Activated CD8-positive, alpha-beta memory T cell treated with anti-CD3 and anti-CD28 coated beads, Interleukin-2, amount 50 U/mL, for 1 hour (primary cell): ENCODE results near the gene ABCC4.
"Not testable (repeated sequence)": the region's sequence is repeated elsewhere in the genome, so short reads cannot be mapped to it uniquely, and the experiment has no call there.

ENCODE experiments used
- DNase-seq: peaks from one replicate; pipeline ENCODE4 v3.0.0-alpha.2; 2020; ENCODE audit errors: extremely low read depth

Gene ABCC4

DNA sequence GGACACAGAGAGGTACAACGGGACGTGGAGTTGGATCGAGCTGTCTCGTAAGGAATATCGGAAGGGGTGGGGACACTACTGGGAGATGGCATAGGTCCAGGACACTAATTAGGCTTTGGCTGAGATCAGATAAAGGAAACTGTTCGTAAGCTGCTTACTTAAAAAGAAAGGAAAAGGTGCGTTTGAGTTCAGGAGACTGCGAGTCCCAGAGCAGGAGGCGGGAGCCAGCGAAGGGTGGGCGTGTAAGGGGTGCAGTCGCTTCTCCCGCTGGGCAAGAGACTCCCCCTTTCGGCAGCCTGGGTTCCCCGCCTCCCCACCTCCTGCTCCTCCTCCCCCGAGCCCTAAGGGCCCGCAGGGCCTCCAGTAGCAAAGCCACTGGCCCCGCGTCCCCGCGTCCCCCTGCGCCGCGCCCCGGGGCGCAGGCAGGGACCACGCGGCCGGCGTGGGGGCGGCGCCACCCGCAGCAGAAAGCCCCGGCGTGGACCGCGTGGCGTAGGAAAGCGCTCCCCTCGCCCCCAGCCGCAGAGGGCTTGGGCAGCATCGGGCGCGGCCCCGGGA is 547 bp downstream of the ABCC4 start:
- DNase-seq: no peak

DNA sequence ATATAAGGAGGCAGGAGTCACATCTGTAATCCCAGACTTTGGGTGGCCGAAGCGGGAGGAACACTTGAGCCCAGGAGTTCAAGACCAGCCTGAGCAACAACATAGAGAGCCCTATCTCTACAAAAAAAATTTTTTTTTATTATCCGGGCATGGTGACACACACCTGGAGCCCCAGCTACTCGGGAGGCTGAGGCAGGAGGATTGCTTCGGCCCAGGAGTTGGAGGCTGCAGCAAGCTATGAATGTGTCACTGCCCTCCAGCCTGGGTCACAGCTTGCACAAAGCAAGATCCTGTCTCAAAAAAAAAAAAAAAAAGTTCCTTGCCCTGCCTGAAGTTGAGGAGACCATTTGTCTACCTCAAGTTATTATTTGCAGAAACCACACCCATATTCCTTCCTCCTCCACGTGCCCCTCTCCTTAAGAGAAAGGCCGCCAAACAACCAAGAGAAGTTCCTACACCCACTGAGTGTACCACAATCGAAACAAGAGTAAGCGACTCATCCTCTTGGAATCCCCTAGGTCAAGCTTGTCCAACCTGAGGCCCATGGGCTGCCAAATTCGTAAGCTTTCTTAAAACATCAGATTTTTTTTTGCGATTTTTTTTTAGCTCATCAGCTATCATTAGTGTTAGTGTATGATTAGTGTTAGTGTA is 2.2 kb downstream of the ABCC4 start:
- no peak for DNase-seq

DNA sequence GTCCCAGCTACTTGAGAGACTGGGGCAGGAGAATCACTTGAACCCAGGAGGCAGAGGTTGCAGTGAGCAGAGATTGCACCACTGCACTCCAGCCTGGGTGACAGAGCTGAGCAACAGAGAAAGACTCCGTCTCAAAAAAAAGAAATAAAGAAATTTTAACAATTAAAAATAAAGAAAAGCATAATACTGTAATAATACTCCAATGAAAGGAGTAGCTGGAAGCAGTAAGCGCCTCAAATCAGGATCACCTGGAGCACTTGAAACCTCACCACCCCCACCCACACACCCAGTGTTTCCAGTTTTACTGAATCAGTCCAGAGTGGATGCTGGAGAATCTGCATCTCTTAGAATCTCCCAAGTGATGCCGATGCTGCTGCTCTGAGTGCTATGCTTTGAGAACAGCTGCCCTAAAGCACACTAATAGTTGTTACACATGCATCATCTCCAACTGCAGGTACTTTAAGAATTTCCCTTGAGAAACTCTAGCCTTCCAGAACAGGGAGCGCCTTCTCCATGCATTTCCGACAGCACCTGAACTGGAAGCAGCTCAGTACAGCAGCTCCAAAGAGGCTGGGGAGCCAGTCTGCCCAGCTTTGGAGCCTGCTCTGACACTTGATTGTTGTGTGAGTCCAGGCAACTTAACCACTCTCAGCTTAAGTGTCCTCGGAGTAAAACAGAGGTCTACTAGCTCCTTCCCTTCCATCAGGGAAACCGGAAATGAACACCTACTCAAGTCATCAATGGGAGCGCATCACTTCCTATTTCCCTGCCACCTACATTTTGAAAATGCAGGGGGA is 2.9 kb downstream of the ABCC4 start:
- DNase-seq: no peak

DNA sequence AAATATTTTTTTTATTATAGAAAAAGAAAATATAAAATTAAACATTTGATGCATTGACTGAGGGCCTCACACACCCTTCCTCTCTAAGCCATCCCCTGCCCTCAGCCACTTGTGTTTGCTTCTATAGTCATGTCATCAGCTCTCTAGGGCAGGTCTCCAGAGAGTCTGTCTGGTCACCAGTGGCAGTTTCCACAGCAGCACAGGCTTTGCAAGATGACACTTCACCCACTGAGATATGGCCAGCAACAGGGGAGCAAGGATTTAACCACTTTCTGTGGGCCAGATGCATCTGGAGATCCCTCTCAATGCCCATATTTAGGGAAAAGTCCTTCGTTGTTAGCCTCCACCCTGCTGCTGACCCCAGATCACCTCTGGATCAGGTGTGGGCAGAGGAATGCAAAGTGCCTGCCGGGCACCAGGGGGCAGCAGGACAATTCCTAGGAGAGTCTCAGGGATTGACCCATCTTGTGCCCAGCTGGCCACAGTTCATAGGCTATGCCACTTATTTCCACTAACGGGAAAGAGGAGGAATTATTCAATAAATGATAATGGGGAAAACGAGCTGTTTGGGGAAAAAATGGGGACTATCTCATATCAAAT is 4.8 kb downstream of the ABCC4 start:
- DNase-seq: no peak

DNA sequence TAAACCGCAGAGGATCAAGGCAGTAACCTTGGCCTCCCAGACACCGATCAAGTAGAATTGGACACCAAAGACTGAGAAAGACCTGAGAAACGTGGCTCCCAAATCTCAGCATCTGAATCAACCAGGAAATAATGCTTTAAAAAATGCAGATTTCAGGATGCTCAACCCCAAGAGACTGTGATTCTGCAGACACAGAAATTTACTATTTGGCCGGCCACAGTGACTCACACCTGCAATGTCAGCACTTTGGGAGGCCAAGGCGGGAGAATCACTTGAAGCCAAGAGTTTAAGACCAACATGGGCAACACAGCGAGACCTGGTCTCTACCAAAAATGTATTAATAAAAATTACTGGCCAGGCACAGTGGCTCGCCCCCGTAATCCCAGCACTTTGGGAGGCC is 6.2 kb downstream of the ABCC4 start:
- no peak for DNase-seq

DNA sequence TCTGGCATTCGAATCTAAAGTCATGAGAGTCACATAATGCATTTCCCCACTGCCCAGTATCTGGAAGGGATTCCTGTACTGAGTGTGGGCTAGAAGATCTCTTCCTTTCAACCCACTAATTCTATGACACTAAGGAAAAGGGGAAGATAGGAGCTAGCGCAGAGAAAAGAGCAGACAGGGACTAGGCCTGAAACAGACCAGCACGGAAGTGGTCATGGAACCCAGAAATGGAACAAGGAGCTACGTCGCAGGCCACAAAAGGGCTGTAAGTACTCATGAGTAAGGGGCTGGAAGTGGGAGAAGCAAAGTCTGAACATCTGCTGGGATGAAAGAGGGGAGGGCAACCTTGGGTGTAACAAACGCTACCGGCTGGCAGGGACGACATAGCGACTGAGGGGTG is 8.6 kb downstream of the ABCC4 start:
- no peak for DNase-seq

DNA sequence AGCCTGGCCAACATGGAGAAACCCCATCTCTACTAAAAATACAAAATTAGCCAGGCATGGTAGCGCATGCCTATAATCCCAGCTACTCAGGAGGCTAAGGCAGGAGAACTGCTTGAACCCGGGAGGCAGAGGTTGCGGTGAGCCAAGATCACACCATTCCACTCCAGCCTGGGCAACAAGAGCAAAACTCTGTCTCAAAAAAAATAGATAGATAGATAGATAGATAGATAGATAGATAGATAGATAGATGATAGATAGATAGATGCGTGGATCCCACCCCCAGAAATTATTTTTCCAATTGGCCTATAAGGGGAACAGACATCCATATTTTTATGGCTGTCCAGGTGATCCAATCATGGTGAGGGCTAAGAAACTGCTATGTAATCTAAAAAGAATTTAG is 11.3 kb downstream of the ABCC4 start:
- not testable (repeated sequence) for DNase-seq

DNA sequence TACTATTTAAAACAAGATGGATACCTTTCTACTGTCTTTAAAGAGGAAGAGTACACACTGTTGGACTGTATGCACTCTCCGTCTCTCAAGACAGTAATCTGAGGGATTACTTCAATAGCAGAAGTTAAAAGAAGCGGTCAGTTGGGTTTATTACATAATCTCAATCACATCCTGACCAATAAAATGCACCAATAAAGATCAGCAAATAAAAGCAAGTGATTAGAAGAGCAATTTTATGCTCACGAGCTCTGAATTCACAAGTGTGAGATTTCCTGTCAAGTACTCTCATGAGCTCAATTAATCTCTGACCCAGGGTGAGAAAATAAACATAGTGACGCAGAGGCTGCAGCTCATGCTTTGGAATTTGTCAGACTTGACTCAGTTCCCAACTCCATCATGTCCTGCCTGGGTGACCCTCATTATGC is 12.2 kb downstream of the ABCC4 start:
- DNase-seq: no peak

DNA sequence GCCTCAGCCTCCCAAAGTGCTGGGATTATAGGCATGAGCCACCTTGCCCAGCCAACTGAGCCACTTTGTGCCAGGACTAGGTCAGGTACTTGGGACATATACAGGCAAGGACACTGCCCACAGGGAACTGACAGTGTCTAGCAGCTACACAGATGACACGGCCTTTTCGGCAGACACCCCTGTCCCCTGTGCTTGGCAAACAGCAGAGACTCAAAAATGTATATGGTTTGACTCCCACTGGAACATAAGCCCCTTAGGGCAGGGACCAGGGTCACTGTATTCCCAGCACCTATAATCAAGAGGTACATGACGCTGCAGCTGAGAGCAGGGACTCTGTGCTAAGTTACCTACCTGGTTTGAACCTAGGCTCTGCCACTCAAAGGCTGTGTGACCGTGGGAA is 16.8 kb downstream of the ABCC4 start:
- no peak for DNase-seq

DNA sequence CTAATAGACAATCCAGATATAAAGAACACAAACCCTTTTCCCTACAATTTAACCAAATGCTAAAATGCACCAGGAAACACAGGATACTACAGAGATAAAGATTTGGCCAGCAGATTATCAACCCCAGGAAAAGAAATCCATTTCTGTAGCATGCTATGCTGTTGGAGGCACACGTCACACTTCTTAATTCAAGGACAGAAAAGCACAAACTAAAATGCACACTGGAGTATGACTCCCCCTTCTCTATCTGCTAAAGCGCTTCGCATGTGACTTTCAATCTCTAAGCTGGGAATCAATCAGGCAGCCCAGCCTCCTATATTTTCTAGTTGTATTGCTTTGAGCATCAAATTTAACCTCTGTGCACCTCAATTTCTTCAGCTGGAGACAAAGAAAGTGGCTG is 22.2 kb downstream of the ABCC4 start:
- DNase-seq: no peak

DNA sequence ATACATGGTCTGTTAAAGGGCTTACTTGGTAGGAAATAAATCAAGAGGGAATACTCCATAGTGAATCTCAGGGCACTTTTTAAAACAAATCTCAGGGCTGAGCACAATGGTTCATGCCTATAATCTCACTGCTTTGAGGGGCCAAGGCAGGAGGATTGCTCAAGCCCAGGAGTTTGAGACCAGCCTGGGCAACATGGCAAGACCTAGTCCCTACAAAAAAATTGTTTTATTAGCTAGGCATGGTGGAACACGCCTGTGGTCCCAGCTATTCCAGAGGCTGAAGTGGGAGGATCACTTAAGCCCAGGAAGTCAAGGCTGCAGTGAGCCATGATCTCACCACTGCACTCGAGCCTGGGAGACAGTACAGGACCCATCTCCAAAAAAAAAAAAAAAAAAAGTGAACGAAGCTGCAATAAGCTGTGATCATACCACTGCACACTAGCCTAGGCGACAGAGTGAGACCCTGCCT is 25.2 kb downstream of the ABCC4 start:
- DNase-seq: no peak

DNA sequence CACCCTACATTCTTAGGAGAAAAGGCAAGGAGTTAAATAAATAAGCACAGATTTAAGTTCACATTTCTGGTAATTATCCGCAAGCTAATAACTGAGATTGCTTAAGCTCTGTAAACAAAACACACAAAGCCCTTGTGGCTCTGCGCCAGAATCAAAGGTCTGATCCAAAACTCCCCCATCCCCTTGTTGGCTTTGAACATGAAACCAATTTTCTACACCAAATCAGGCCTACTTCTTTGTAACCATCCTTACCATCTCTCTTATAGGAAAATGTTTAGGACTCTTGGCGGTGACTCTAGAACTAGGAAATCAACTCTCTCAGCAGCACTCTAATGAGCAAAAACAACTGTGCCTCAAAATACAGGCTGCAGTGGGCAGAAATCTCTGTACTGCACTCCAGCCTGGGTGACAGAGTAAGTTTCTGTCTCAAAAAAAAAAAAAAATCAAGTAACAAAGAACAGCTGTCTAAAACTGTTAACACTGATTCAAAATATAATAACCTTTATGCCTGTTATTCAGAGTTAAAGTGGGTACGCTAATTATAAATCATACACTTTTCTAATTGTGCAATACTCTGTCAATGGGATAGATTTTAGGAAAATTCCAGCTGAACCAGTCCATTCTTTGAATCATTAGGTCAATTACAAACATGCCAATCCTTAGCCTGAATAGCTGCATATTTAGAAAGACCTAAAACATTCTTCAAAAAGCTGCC is 25.8 kb downstream of the ABCC4 start:
- no peak for DNase-seq

DNA sequence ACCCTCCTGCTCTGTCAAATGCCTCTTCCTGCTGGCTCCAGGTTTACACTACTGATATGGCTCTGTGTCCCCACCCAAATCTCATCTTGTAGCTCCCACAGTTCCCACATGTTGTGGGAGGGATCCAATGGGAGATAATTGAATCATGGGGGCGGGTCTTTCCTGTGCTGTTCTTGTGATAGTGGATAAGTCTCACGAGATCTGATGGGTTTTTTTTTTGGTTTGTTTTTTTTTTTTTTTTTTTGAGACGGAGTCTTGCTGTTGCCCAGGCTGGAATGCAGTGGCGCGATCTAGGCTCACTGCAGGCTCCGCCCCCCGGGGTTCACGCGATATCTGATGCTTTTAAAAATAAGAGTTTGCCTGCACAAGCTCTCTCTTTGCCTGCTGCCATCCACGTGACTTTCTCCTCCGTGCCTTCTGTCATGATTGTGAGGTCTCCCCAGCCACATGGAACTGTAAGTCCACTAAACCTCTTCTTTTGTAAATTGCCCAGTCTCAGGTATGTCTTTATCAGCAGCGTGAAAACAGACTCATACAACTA is 27.6 kb downstream of the ABCC4 start:
- not testable (repeated sequence) for DNase-seq

DNA sequence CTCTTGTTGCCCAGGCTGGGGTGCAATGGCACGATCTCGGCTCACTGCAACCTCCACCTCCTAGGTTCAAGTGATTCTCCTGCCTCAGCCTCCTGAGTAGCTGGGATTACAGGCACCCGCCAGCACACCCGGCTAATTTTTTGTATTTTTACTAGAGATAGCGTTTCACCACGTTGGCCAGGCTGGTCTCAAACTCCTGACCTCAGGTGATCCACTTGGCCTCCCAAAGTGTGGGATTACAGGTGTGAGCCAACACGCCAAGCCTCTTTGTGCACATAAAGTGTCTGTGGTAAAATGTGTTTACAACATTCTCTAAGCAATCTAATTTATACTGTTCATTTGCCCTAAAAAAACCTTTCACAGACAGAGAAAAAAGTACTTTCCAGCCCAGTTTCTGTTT is 29.2 kb downstream of the ABCC4 start:
- DNase-seq: not testable (repeated sequence)

DNA sequence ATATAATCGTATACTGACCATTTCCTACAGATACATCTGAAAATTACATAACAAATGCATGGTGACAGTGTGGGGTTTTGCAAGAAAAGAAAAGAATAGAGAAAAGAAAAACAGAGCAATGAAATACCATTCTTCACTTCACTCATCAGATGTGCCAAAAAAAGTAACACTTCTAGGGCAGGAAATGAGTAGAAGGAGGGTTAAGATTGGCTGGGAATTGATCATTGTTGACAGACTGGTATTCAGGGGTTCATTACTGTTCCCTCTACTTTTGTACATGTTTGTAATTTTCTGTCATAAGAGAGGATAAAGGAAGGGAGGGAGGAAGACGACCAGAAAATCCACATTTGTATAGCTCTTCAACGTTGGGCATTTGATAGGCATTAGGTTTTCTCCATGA is 31.5 kb downstream of the ABCC4 start:
- no peak for DNase-seq

DNA sequence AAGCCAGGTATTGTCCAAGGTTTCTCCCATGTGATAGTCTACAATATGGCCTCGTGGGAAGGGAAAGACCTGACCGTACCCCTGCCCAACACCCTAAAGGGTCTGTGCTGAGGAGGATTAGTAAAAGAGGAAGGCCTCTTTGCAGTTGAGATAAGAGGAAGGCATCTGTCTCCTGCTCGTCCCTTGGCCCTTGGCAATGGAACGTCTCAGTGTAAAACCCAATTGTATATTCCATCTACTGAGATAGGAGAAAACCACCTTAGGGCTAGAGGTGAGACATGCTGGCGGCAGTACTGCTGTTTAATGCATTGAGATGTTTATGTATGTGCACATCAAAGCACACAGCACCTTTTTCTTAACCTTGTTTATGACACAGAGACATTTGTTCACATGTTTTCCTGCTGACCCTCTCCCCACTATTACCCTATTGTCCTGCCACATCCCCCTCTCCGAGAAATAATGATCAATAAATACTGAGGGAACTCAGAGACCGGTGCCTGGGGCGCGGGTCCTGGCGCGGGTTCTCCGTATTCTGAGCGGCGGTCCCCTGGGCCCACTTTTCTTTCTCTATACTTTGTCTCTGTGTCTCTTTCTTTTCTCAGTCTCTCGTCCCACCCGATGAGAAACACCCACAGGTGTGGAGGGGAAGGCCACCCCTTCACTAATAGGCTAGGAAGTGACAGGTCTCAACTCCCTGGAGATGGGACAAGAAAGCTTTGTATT is 32.7 kb downstream of the ABCC4 start:
- DNase-seq: not testable (repeated sequence)

DNA sequence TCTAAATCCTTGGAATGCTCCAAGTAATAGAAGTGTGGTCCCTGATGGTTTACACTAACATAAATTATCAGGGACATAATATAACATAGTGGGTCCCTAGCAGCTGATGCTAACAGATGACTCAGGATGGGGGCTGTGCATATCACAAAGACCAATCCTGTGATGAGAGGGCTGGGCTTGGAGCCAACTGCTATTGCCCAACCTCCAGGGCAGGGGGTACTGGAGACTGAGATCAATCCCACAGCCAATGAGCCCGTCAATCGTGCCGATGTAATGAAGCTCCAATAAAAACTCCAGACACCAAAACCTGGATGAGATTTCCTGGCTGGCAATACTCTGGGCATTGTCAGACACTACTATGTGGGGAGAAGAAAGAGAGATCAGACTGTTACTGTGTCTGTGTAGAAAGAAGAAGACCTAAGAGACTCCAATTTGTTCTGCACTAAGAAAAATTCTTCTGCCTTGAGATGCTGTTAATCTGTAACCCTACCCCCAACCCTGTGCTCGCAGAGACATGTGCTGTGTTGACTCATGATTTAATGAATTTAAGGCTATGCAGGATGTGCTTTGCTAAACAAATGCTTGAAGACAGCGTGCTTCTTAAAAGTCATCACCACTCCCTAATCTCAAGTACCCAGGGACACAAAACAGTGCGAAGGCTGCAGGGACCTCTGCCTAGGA is 33.4 kb downstream of the ABCC4 start:
- DNase-seq: no peak

DNA sequence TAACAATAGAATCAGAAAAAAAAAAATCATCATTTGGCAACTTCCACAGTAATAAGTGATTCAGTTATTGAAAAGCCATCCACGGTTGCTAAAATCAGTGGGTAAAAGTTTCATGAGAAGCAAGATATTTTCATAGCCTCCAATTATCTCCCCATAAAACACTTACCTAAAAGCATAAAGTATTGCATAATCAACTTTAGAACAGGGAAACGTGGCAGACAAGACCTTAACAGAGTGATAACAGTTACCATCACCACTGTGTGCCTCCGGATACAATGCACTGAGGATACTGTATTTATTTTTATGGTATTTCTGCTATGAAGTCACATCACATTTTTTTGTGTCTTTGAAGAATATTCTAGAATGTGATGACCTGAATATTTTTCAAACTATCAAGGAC is 37.0 kb downstream of the ABCC4 start:
- no peak for DNase-seq

DNA sequence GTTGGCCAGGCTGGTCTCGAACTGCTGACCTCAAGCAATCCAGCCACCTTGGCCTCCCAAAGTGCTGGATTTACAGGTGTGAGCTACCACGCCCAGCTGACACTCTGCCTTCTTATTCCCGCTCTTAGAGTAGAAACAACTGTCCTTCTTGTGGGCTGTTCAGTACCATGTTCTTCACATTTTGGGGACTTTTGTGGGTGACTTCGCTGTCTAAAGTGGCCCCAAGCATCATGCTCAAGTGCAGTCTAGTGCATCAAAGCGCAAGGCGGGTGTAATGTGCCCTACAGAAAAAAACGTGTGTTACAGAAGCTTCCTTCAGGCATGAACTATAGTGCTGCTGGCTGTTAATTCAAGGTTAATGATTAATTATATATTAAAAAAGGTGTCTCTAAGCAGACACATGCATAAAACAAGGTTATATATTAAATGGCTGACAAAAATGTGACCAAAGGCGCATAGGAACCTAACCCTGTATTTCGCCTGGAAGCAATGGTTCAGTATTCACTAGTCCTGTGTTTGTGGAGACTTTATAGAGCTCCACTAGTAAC is 38.3 kb downstream of the ABCC4 start:
- DNase-seq: no peak

DNA sequence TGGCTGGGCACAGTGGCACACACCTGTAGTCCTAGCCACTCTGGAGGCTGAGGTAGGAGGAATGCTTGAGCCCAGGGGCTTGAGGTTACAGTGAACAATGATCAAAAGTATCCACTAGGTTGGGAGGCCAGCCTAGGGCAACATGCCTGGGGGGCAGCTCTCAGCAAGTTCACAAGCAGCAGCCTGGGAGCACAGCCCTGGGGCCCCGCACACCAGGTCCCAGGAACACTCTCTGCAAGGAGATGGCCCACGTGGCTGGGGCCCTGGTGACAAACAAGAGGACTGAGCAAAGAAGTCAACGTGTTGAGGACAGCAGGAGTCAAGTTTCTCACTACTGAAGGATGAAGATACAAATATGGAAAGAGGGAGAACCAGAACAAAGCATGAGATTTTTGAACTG is 39.3 kb downstream of the ABCC4 start:
- DNase-seq: no peak
